GM18505 (cell line): ENCODE data around the gene NIFK.
"Not testable (repeated sequence)": the region's sequence is repeated elsewhere in the genome, so short reads cannot be mapped to it uniquely, and the experiment has no call there.

Source experiments
- ATAC-seq: cut with Tn5 transposase; IDR thresholded peaks from one replicate; pipeline ENCODE4 v1.9.1; 2021; ENCODE audit not compliant: unreplicated experiment
- POLR2A ChIP-seq: IDR thresholded peaks from 4 replicates; pipeline ENCODE4 v1.6.1; 2011; ENCODE audit warnings: borderline replicate concordance; ENCODE audit not compliant: insufficient read depth, insufficient read length; ENCODE audit errors: extremely low read depth

NIFK gene

DNA sequence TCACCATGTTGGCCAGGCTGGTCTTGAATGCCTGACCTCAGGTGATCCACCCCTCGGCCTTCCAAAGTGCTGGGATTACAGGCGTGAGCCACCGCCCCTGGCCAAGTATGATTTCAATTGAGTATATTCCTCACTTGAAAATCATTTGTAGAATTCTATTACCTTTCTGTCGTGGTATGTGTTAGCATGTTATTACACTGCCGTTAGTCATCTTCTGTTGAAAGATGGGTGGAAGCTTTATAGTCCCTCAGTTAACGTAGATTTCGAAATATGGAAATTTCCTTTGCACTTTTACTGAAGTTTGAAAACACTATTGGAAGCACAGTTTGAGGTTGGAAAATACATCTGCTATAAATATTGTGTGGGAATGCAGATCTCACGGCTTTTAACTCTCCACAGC, 14.7 kb downstream of the NIFK start:
- ATAC-seq: no peak
- TF ChIP-seq POLR2A: no peak

DNA sequence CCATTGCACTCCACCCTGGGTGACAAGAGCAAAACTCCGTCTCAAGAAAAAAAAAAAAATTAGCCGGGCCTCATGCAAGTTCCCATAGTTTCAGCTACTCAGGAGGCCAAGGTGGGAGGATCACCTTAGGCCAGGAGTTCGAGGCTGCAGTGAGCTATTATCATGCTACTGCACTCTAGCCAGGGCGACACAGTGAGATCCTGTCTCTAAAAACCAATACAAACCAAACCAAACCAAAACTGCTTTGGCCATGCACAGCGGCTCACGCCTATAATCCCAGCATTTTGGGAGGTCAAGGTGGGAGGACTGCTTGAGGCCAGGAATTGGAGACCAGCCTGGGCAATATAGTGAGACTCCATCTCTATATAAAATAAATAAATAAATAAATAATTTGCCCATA, 19.1 kb downstream of the NIFK start:
- no peak for ATAC-seq
- no peak for TF ChIP-seq POLR2A

GRCh38 chr2:121716126-121716525, 20.5 kb downstream of the NIFK start:
- no peak for ATAC-seq
- TF ChIP-seq POLR2A: no peak

- not testable (repeated sequence) for ATAC-seq
These were observed 25.2 kb downstream of the NIFK start for GRCh38 chr2:121711481-121711880.

GRCh38 chr2:121710470-121711170, 26.1 kb downstream of the NIFK start:
- ATAC-seq: no peak
- TF ChIP-seq POLR2A: no peak

DNA sequence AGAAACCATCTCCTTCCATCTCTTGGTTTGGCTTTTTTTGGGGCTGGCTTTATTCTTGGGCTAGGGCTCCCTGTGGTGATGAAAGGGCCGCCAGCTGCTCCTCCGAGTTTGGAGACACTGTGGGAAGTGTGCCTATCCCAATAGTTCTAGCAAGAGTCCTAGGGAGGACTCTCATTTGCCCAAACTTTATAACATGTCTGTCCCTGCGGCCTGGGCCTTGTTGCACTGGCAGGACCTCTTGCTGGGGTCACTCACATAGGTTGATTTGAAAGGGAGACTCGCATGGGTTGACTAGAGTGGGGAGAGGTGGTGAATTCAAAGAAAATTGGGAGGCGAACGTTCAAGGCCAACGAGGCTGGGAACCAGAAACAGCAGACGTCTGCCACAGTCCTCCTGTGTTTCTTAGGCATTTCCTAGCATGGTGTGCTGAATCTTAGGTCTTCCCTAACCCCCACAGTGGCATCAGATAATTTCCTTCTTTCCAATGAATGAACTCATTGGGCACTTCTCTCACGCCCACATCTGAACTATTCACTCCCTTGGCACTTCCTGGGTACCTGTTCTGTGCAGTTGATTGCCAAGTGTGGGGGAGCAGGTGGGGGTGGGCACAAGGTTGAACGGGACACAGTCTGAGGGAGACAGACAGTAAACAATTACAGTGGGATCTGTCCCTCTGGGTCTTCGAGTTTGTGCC, 26.8 kb downstream of the NIFK start:
- TF ChIP-seq POLR2A: no peak
- ATAC-seq: no peak

GRCh38 chr2:121707920-121708361, 28.7 kb downstream of the NIFK start:
- no peak for TF ChIP-seq POLR2A
- no peak for ATAC-seq

DNA sequence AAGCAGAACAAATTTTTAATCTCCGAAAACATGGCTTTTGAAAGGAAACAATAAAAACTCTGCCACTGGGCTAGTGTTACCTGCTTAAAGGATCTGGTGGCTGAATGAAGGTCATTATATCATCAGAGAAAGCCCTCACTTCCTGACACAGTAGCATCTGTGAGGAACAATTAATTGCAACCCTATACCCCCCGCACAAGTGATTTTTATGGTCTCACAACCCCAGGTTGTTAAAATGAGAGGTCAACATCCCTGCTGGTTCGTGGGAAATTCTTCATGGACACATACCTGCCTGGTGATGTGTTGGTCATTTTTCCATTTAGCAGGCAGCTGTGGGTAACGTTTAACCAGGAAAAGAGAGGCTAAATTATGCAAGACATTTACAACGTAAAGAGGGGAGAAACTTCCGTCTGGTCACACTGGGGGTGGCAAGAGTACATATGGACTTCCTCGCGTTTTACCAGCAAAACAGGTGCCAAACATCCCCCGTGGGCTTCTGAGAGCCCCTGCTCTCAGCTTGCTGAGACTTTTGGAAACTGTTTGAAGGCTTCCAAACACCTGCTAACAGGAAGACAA, 29.2 kb downstream of the NIFK start:
- ATAC-seq: no peak
- no peak for TF ChIP-seq POLR2A

GRCh38 chr2:121705958-121706357, 30.7 kb downstream of the NIFK start:
- no peak for TF ChIP-seq POLR2A

GRCh38 chr2:121705390-121705789, 31.3 kb downstream of the NIFK start:
- TF ChIP-seq POLR2A: no peak
- ATAC-seq: no peak

More at GRCh38 chr2:121705958-121706357, 30.7 kb downstream of the NIFK start:
- no peak for ATAC-seq

DNA sequence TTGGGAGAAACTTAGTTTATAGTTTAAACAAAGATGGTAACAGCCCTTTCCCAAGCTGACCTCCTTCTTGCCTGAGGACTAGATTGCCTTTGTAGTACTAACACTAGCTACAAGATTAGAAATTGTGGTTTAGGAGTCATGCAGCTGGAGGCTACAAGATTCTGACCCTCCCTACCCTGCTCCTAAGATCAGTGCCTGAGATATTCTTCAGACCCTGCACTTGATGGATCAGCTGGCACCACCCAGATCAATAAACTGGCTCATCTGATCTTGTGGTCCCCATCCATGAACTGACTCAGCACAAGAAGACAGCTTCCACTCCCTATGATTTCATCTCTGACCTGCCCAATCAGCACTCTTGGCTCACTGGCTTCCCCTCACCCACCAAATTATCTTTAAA, 34.9 kb downstream of the NIFK start:
- not testable (repeated sequence) for ATAC-seq

DNA sequence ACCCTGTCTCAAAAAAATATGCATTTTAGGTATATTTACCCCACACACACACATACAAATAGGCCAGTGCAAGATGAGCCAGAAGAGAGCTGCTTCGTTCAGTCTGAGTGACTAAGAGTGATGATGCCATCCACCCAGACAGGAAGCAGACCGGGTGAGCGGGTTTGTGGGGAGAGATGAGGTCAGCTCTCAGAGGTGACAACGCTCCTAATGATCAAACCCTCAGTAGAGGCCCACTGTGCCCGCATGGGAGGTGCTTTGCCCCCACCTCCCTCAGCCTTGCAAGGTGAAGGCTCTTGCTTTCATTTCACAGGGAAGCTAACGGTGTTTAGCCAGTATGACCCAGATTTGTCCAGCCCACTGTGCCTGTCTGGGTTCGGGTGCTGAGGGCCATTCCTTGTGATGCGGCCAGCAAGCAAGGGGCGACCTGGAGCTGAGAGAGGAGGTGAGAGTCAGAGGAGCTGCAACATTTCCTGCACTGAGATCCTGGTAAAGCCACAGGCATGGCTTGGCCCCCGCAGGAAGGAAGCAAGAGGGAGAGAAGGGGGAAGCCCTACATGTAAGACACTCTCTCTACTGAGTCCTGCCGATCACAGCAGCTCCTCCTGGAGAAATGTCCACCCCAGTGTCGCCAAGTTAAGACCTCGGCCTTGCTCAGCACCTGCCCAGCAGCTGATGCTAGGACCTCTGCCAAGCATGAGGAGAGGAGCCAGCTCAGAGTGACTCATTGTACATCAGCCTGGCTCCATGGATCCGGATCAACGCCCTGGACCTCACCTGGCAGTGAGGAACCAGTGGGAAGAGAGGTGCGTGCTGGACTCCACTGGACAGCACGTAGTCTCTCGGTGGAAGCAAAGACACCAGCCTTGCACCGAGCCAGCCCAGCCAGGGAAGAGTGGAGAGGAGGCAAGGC, 37.0 kb downstream of the NIFK start:
- peak; percentile 99 for ATAC-seq
- no peak for TF ChIP-seq POLR2A

DNA sequence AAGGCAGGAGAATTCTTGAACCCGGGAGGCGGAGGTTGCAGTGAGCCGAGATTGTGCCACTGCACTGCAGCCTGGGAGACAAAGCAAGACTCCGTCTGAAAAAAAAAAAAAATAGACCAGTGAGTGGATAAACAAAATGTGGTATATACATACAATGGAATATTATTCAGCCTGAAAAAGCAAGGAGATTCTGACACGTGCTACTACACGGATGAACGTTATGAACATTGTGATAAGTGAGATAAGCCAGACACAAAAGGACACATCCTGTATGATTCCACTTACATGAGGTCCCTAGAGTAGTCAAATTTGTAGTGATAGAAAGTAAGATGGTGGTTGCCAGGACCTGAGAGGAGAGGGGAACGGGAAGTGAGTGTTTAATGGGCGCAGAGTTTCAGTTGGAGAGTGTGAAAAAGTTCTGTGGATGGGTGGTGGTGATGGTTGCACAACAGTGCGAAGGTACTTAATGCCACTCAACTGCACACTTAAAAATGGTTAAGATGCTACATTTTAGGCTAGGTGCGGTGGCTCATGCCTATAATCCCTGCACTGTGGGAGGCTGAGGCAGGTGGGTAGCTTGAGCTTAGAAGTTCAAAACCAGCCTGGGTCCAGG, 38.3 kb downstream of the NIFK start:
- no peak for TF ChIP-seq POLR2A
- no peak for ATAC-seq
